NCI-H510A treated with DMSO at 0.1 percent for 48 hours (cell line): ENCODE measurements around the gene LCE1B.

Experiments used
- DNase-seq: peaks from one replicate; lab custom pipeline; 2025; lab: John Stamatoyannopoulos, UW

LCE1B gene

DNA sequence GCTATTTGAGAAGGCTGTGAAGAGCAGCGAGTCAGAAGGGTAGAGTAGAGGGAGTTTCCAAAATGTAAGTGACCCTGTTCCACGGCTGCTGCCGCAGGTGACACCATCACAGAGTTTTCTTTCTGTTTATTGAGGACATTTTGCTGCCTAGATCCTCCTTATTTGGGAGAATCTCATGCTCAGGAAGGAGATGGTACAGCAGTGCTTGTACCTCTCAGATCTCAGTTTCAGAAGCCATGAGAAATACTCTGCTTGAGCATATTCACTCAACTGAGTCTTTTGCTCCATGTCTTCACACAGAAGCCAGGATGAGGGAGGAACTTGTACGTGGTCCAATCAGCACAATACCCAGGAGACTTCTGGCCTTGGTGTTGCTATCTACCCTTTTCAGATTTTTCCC is 49.6 kb downstream of the LCE1B start:
- no peak for DNase-seq
